AG09309 (cell line): ENCODE data around the gene TNFAIP8.

Experiments
- DNase-seq: peaks from one replicate; pipeline ENCODE4 v3.0.0-alpha.2; 2010; ENCODE audit warnings: low read depth
- H3K4me3 ChIP-seq: 2 replicates; pipeline ENCODE4 v1.5.1; 2011; ENCODE audit warnings: mild to moderate bottlenecking, low read depth, low read length, moderate library complexity; ENCODE audit not compliant: control insufficient read depth
- TF ChIP-seq, protein P1 (sequence below): IDR thresholded peaks from 2 replicates; pipeline ENCODE4 v1.5.1; 2011; ENCODE audit warnings: mild to moderate bottlenecking, low read depth, low read length, inconsistent platforms; ENCODE audit not compliant: insufficient read depth, control insufficient read depth; ENCODE audit errors: missing control alignments

Gene TNFAIP8

GRCh38 chr5:119345861-119346260, 10.0 kb upstream of the TNFAIP8 start:
- no peak overlapping the region for H3K4me3 ChIP-seq
- no peak for DNase-seq
- TF ChIP-seq, protein P1, sequence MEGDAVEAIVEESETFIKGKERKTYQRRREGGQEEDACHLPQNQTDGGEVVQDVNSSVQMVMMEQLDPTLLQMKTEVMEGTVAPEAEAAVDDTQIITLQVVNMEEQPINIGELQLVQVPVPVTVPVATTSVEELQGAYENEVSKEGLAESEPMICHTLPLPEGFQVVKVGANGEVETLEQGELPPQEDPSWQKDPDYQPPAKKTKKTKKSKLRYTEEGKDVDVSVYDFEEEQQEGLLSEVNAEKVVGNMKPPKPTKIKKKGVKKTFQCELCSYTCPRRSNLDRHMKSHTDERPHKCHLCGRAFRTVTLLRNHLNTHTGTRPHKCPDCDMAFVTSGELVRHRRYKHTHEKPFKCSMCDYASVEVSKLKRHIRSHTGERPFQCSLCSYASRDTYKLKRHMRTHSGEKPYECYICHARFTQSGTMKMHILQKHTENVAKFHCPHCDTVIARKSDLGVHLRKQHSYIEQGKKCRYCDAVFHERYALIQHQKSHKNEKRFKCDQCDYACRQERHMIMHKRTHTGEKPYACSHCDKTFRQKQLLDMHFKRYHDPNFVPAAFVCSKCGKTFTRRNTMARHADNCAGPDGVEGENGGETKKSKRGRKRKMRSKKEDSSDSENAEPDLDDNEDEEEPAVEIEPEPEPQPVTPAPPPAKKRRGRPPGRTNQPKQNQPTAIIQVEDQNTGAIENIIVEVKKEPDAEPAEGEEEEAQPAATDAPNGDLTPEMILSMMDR = no peak

- TF ChIP-seq, protein P1 = no peak
- DNase-seq = no peak
- no peak overlapping the region for H3K4me3 ChIP-seq
Observed at GRCh38 chr5:119346394-119346793, 9.4 kb upstream of the TNFAIP8 start.

DNA sequence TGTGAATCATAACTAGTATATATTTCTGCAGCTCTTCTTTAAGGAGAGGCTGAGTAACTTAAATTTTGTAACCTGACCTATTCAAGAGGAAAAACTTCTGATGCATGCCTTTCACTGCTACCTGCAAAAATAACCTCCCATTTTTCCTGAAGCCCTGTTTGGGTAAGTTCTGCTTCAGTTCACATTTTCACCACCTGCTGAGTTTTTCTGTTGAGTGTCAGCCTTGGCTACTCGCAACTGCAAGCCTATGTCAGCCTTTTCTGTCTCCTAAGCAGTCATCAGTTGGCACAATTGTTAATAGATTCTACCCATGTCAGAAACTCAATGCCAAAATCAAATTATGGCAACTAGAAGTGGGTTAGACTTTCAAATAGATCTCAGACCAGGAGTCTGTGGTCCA, 8.2 kb upstream of the TNFAIP8 start:
- TF ChIP-seq, protein P1 = no peak
- no peak for DNase-seq
- no peak overlapping the region for H3K4me3 ChIP-seq

DNA sequence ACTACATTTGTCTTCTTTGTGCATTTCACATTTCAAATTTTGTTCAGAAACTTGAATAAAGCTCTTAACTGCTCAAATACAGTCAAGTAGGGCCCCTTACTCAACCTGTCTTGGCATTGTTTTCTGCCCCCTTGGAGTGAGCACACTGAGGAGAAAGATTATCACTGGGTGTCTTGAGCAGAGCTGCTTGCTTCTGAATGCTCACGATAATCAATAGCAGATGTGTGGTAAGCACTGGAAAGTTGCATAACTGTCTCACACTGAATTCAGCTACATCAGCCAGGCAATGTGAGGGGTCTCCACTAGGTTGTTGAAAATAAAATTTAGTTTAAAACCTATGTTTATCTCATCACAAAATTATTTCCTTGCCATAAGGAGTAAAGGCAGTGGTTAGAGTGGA, 7.8 kb upstream of the TNFAIP8 start:
- DNase-seq = peak; percentile 60
- H3K4me3 ChIP-seq = no peak overlapping the region
- TF ChIP-seq, protein P1 = no peak

GRCh38 chr5:119353213-119353612, 2.6 kb upstream of the TNFAIP8 start:
- H3K4me3 ChIP-seq = no peak overlapping the region
- no peak for DNase-seq
- TF ChIP-seq, protein P1 = no peak

DNA sequence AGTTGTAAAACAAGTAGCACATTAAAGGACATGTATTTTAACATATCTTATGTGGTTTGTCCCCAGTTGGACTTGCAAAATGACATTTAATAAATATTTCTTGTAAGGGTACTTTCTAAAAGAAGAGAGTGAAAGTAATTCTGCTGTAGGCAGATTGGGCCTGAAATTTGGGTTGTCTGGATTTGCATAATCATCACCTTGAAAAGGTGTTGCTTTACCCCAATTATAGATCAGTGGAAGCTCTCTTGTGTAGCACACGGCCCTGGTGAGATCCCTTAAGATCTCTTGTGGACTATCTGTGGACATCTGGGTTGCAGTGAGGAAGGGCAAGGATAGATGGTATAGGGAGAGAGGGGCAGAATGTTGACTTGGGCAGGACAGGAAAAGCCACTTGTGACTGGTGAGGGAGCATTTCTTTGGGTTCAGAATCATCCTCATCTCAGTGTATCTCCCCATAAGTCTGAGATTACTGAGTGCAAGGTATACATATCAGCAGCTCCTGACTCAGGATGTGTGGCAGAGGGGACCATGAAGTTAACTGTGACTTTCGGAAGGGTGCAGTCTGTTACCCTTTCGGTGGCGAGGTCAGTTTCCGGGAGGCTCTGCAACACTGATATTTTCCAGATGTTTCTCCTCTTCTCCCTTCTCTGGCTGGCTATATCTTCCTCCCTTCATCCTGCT, 2.0 kb upstream of the TNFAIP8 start:
- DNase-seq = no peak
- TF ChIP-seq, protein P1 = no peak
- H3K4me3 ChIP-seq = no peak overlapping the region
